Pancreas (tissue), 10 donors: Measurements from ENCODE around the gene HNRNPUL1. TPM values are rescaled to one million over a fixed set of nuclear protein-coding genes. Genes with fewer than 3 reads are reported as not detected.

Experiments used
- ATAC-seq, 4 donors: fragments of 200-7000 bp; cut with Tn5 transposase; one replicate each; pipeline versions ENCODE4 v1.8.0 to v1.9.1; 2020; ENCODE audit warnings: mild to moderate bottlenecking in 4 of 4, moderate library complexity in 4 of 4
- DNase-seq, 6 donors: peaks; one replicate each; pipeline ENCODE4 v3.0.0-alpha.2; 2020
- FAIRE-seq: peaks from 2 replicates; lab custom pipeline; 2012; peaks lifted over from hg19 to GRCh38; lab: Jason Lieb, UNC
- H3K27ac ChIP-seq, 4 donors: fragments of 200-600 bp; sonication (generic); 1 replicate in 3 of 4; 2 replicates in 1 of 4; pipeline versions ENCODE4 v1.5.0 to v1.8.0; 2020
- H3K27me3 ChIP-seq, 4 donors: fragments of 200-600 bp; one replicate each; pipeline ENCODE4 v1.8.0; 2021
- H3K36me3 ChIP-seq, 3 donors: fragments of 200-600 bp; sonication (generic) in 1 of 3; one replicate each; pipeline versions ENCODE4 v1.5.0 to v1.8.0; 2020 to 2021
- H3K4me1 ChIP-seq, 3 donors: fragments of 200-600 bp; one replicate each; pipeline ENCODE4 v1.8.0; 2021
- H3K4me3 ChIP-seq, 4 donors: fragments of 200-600 bp; sonication (generic) in 2 of 4; one replicate each; pipeline versions ENCODE4 v1.5.0 to v1.8.0; 2020 to 2021
- H3K9me3 ChIP-seq, 4 donors: fragments of 200-600 bp; one replicate each; pipeline ENCODE4 v1.8.0; 2021
- WGBS, 2 donors: extraction: QIAGEN DNeasy Blood & Tissue Kit; methylation state at CpG; one replicate each; pipeline ENCODE4 v1.1.7; 2013; 5-methylcytosine and 5-hydroxymethylcytosine counted together
- intact Hi-C, 3 donors: fragments of 100-400 bp; cut with DNase I; formaldehyde crosslinking; loops; one replicate each; pipeline versions ENCODE4 v1.11.1 to v1.14.2; 2022
- polyA plus RNA-seq, 2 donors: library from polyadenylated mRNA; stranded (reverse); fragments of 200-250 nt; gene quantifications; one replicate each; pipeline ENCODE4 v1.2.3, GENCODE V29; 2013
- total RNA-seq, 6 donors: library from RNA; stranded (reverse); fragmentation: NEBNext Ultra II Directional in 4 of 6; extraction: Animal tissue kit (Norgen Biotek cat#: 25700) in 4 of 6; gene quantifications; one replicate each; pipeline versions ENCODE4 v1.2.1 to v1.2.4, GENCODE V29; 2021 to 2023
- TF ChIP-seq, protein P1 (sequence below), 4 donors: fragments of 200-600 bp; sonication (generic) in 3 of 4; IDR thresholded peaks; one replicate each; pipeline versions ENCODE4 v1.5.0 to v1.8.0; 2021; ENCODE audit warnings: antibody characterized with exemption in 4 of 4
- donor health status: healthy with polysubstance abuse.
- donor health status: DM: no; HTN: no; CAD: no; lungs with moderate emphysema.
- donor health status: DM: no; HTN: no; CAD: no.
- donor health status: control.
- donor health status: control.
- donor health status: Bipolar disorder and iron deficiency.
- donor health status: DM: yes; HTN: yes; CAD: no.
- donor health status: DM: no; HTN: no; CAD: no.
- donor health status: DM: no; HTN: no; CAD: no.
- donor health status: DM: yes; HTN: yes; CAD: no.

HNRNPUL1 gene
- total and polyA plus RNA-seq, 8 donors, result 49.2 to 101 (median 82.1) TPM

DNA sequence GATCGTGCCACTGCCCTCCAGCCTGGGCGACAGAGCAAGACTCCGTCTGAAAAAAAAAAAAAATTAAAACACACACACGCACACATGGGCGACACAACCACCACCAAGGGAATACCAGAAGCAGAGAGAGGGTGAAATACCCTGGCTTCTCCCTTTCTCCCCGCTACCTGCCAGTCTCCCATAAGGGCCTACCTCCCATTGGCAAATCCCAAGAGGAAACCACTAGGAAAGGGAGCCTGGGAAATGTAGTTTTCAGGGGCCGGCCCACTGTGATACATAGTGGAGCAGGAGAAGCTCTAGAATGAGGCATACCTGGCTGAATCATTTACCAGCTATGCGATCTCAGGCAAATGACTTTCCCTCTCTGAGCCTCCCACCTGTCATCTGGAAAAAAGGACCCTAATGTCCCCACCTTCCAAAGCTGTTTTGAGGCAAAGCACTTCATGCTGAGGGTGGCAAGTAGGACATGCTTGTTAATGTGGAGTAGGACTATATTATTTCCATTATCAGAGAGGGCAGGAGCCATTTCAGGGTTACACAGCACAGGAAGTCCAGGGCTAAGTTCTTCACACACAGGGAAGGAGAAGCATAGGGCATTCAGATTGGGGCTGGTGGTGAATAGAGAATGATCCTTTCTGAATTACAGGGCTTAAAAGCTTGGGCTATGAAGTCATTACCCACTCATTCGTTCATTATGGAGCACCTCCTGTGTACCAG lies 14.3 kb upstream of the HNRNPUL1 start:
- 77 to 81% methylated on average over 9 of the region's 9 CpGs for WGBS, 2 donors
- intact Hi-C loops, result no loop called here
- no peak for DNase-seq

DNA sequence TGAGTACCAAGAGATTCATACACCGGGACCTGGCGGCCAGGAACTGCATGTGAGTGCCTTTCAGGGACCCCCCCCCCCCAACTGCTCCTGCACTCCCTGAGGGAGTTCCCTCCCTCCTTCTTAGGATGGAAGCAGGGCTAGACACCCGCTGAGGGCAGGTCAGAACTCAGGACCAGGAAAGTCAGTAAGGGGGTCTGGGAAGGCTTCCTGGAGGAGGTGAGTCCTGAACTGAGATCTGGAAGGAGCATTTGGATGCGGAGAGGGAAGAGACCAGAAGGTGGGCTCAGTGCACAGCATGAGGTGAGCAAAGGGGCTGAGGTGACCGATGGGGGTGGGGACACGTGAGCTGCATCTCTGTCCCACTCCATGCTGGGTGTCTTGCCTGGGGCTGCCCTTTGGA lies 10.5 kb upstream of the HNRNPUL1 start:
- no peaks in the 10 kb centered on the region for H3K36me3 ChIP-seq
- ATAC-seq, result no peak

More for the DNA sequence above, 14.3 kb upstream of the HNRNPUL1 start:
- no peak overlapping the region for H3K4me3 ChIP-seq
- H3K4me1 ChIP-seq, result no peaks in the 10 kb centered on the region
- ATAC-seq, result no peak
- H3K36me3 ChIP-seq, result no peaks in the 10 kb centered on the region
- H3K9me3 ChIP-seq, result no peaks in the 10 kb centered on the region
- FAIRE-seq, result no peak
- H3K27ac ChIP-seq, result no peak overlapping the region
- TF ChIP-seq, protein P1, sequence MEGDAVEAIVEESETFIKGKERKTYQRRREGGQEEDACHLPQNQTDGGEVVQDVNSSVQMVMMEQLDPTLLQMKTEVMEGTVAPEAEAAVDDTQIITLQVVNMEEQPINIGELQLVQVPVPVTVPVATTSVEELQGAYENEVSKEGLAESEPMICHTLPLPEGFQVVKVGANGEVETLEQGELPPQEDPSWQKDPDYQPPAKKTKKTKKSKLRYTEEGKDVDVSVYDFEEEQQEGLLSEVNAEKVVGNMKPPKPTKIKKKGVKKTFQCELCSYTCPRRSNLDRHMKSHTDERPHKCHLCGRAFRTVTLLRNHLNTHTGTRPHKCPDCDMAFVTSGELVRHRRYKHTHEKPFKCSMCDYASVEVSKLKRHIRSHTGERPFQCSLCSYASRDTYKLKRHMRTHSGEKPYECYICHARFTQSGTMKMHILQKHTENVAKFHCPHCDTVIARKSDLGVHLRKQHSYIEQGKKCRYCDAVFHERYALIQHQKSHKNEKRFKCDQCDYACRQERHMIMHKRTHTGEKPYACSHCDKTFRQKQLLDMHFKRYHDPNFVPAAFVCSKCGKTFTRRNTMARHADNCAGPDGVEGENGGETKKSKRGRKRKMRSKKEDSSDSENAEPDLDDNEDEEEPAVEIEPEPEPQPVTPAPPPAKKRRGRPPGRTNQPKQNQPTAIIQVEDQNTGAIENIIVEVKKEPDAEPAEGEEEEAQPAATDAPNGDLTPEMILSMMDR (IDR thresholded peaks at IDR 0.05), result no peak
- no peaks in the 10 kb centered on the region for H3K27me3 ChIP-seq

GRCh38 chr19:41255171-41255570 lies 9.0 kb upstream of the HNRNPUL1 start:
- Histone ChIP-seq H3K27ac (no peak overlapping the region), H3K9me3 (no peaks in the 10 kb centered on the region), H3K4me1 (no peaks in the 10 kb centered on the region), H3K4me3 (no peak overlapping the region), H3K27me3 (no peaks in the 10 kb centered on the region), H3K36me3 (no peaks in the 10 kb centered on the region)
- intact Hi-C loops, result loop anchor here in 2 of 3 donors (5.0 kb wide), 2 partner anchors 38 to 48 kb away; partner anchors contain the start of gene AXL (in 1 of the 2)
- ATAC-seq (no peak), FAIRE-seq (no peak), DNase-seq (no peak)
- TF ChIP-seq, protein P1 (IDR thresholded peaks at IDR 0.05), result no peak

More for the DNA sequence above, 10.5 kb upstream of the HNRNPUL1 start:
- TF ChIP-seq, protein P1 (IDR thresholded peaks at IDR 0.05), result no peak
- intact Hi-C loops, result no loop called here
- Histone ChIP-seq H3K4me3 (no peak overlapping the region), H3K4me1 (no peaks in the 10 kb centered on the region), H3K27me3 (no peaks in the 10 kb centered on the region), H3K27ac (no peak overlapping the region), H3K9me3 (no peaks in the 10 kb centered on the region)
- WGBS, 2 donors, result 68 to 77% methylated on average over 6 of the region's 6 CpGs
- FAIRE-seq, result no peak
- no peak for DNase-seq

GRCh38 chr19:41261474-41262190 lies 2.5 kb upstream of the HNRNPUL1 start:
- Histone ChIP-seq H3K9me3 (no peaks in the 10 kb centered on the region), H3K4me1 (peaks cover 3 to 7% (median 5%) of the 10 kb centered on the region in 3 donors), H3K4me3 (peak overlapping the region in 3 of 4 donors; percentile 20 to 60 (median 44)), H3K27ac (peak overlapping the region in 1 of 4 donors; percentile 100), H3K36me3 (no peaks in the 10 kb centered on the region), H3K27me3 (no peaks in the 10 kb centered on the region)
- FAIRE-seq (no peak), DNase-seq (peak in 2 of 6 donors; percentile 23 to 35), ATAC-seq (no peak)
- 50 to 53% methylated on average over 10 of the region's 10 CpGs for WGBS, 2 donors
- intact Hi-C loops, result no loop called here
- TF ChIP-seq, protein P1 (IDR thresholded peaks at IDR 0.05), result no peak
